OCI-LY3 (cell line): ENCODE data around the gene SCGB1C2.

Source experiments
- H2AFZ ChIP-seq: fragments of 200-600, 300-600 bp; shearing (Covaris generic); 2 replicates; pipeline ENCODE4 v1.6.0; 2014; ENCODE audit warnings: antibody characterized with exemption, low read depth, low read length
- H3K27ac ChIP-seq: fragments of 200-600, 300-600 bp; sonication (generic); 2 replicates; pipeline ENCODE4 v1.5.1; 2014; ENCODE audit warnings: mild to moderate bottlenecking, low read length, moderate library complexity, mixed read lengths
- H3K27me3 ChIP-seq: fragments of 200-600, 300-600 bp; sonication (generic); 2 replicates; pipeline ENCODE4 v1.6.1; 2014; ENCODE audit warnings: low read depth, low read length, mixed read lengths
- H3K36me3 ChIP-seq: fragments of 200-600, 300-600 bp; sonication (generic); replicated peaks from 2 replicates; pipeline ENCODE3; 2014; ENCODE audit warnings: low read depth, low read length, mixed read lengths
- H3K4me1 ChIP-seq: fragments of 300-600, 200-600 bp; sonication (generic); 2 replicates; pipeline ENCODE4 v1.6.1; 2014; ENCODE audit warnings: low read length, mixed read lengths
- H3K4me2 ChIP-seq: fragments of 200-600, 300-600 bp; sonication (generic); 2 replicates; pipeline ENCODE4 v1.6.1; 2014; ENCODE audit warnings: low read length, mixed read lengths
- H3K4me3 ChIP-seq: fragments of 300-600, 200-600 bp; sonication (generic); 2 replicates; pipeline ENCODE4 v1.5.1; 2014; ENCODE audit warnings: antibody characterized with exemption, mild to moderate bottlenecking, low read length, moderate library complexity
- H3K79me2 ChIP-seq: fragments of 300-600, 200-600 bp; shearing (Covaris generic); 2 replicates; pipeline ENCODE4 v1.6.1; 2014; ENCODE audit warnings: mild to moderate bottlenecking, low read length, mixed read lengths
- H3K9ac ChIP-seq: fragments of 300-600, 200-600 bp; shearing (Covaris generic); 2 replicates; pipeline ENCODE4 v1.6.0; 2014; ENCODE audit warnings: mild to moderate bottlenecking, low read length, moderate library complexity
- H3K9me3 ChIP-seq: fragments of 200-600, 300-600 bp; shearing (Covaris generic); 2 replicates; pipeline ENCODE4 v1.6.1; 2014; ENCODE audit warnings: low read length, mixed read lengths; ENCODE audit not compliant: insufficient read depth
- H4K20me1 ChIP-seq: fragments of 200-600, 300-600 bp; sonication (generic); 2 replicates; pipeline ENCODE4 v1.6.1; 2016; ENCODE audit warnings: low read length, mixed read lengths; ENCODE audit not compliant: insufficient read depth
- CTCF ChIP-seq: fragments of 200-600, 300-600 bp; sonication (generic); IDR thresholded peaks from 2 replicates; pipeline ENCODE4 v1.5.1; 2014; ENCODE audit warnings: antibody characterized with exemption, low read length, low read depth
- EZH2phosphoT487 ChIP-seq: fragments of 200-600 bp; shearing (Covaris generic); IDR thresholded peaks from 2 replicates; pipeline ENCODE4 v1.6.1; 2018; ENCODE audit warnings: antibody characterized with exemption, mixed run types, low read depth

The SCGB1C2 gene

DNA sequence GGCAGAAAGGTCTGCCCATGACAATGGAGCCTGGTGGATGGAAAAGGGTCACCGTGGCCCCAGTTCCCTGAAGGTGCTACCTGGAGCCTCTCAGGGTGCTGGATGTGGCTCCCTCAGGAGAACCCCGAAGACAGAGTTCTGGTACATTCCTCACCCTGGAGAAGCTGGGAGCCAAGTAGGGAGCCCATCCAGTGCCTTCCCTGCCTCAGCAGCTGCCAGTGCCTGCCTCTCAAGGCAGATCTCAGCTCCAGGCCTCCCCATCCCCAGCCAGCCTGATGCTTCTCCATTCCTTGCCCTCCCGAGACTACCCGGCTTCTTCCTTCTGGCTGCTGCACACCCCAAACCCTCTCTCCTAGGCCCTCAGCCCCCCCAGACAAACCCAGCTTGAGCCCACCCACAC lies 20.5 kb downstream of the SCGB1C2 start:
- H2AFZ ChIP-seq: no peak overlapping the region
- H3K4me2 ChIP-seq: no peak overlapping the region
- H3K36me3 ChIP-seq: no peaks in the 10 kb centered on the region
- no peaks in the 10 kb centered on the region for H3K9me3 ChIP-seq
- H3K27me3 ChIP-seq: no peaks in the 10 kb centered on the region
- TF ChIP-seq CTCF (no peak), EZH2phosphoT487 (no peak)
- H4K20me1 ChIP-seq: no peaks in the 10 kb centered on the region
- H3K27ac ChIP-seq: no peak overlapping the region
- H3K4me3 ChIP-seq: no peak overlapping the region
- H3K79me2 ChIP-seq: no peaks in the 10 kb centered on the region
- H3K9ac ChIP-seq: no peak overlapping the region
- H3K4me1 ChIP-seq: peaks cover 9% of the 10 kb centered on the region

GRCh38 chr17:158379-158778 lies 21.0 kb downstream of the SCGB1C2 start:
- no peak overlapping the region for H3K9ac ChIP-seq
- H4K20me1 ChIP-seq: no peaks in the 10 kb centered on the region
- no peaks in the 10 kb centered on the region for H3K27me3 ChIP-seq
- H3K4me3 ChIP-seq: no peak overlapping the region
- peaks cover 14% of the 10 kb centered on the region for H3K4me1 ChIP-seq
- no peak overlapping the region for H3K27ac ChIP-seq
- H3K9me3 ChIP-seq: no peaks in the 10 kb centered on the region
- no peaks in the 10 kb centered on the region for H3K36me3 ChIP-seq
- H2AFZ ChIP-seq: no peak overlapping the region
- TF ChIP-seq CTCF (no peak), EZH2phosphoT487 (no peak)
- H3K79me2 ChIP-seq: no peaks in the 10 kb centered on the region
- no peak overlapping the region for H3K4me2 ChIP-seq

GRCh38 chr17:159609-160008 lies 22.2 kb downstream of the SCGB1C2 start:
- H3K27me3 ChIP-seq: no peaks in the 10 kb centered on the region
- H3K27ac ChIP-seq: no peak overlapping the region
- H3K36me3 ChIP-seq: no peaks in the 10 kb centered on the region
- no peaks in the 10 kb centered on the region for H3K9me3 ChIP-seq
- H3K4me1 ChIP-seq: peaks cover 25% of the 10 kb centered on the region
- H3K4me2 ChIP-seq: no peak overlapping the region
- no peak overlapping the region for H2AFZ ChIP-seq
- TF ChIP-seq CTCF: no peak
- TF ChIP-seq EZH2phosphoT487: no peak
- no peak overlapping the region for H3K4me3 ChIP-seq
- no peak overlapping the region for H3K9ac ChIP-seq
- no peaks in the 10 kb centered on the region for H3K79me2 ChIP-seq
- no peaks in the 10 kb centered on the region for H4K20me1 ChIP-seq

DNA sequence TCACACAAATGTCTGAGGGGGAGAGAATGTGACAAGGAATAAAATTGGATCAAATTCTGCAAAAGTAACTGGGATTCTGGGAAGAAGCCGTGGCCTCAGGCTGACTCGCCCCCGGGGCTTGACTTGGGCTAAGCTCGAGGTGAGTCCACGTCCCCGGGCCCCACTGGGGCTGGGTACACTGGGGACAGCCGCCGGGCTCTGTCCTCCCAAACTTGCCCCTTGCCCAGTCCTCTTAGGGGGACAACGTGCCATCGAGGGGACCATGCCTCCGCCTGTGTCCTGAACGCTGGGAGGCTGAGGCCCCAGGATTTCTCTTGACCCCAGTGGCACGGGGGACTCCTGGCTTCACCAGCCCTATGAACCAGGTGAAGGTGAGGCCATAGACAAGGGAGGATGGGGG lies 23.0 kb downstream of the SCGB1C2 start:
- H3K36me3 ChIP-seq: no peaks in the 10 kb centered on the region
- no peak overlapping the region for H3K9ac ChIP-seq
- no peak overlapping the region for H3K4me2 ChIP-seq
- peaks cover 25% of the 10 kb centered on the region for H3K4me1 ChIP-seq
- H3K9me3 ChIP-seq: no peaks in the 10 kb centered on the region
- H3K27me3 ChIP-seq: no peaks in the 10 kb centered on the region
- no peak overlapping the region for H3K4me3 ChIP-seq
- TF ChIP-seq EZH2phosphoT487 (no peak), CTCF (no peak)
- H3K27ac ChIP-seq: no peak overlapping the region
- no peaks in the 10 kb centered on the region for H4K20me1 ChIP-seq
- H2AFZ ChIP-seq: no peak overlapping the region
- H3K79me2 ChIP-seq: no peaks in the 10 kb centered on the region
